Stimulated activated CD4-positive, alpha-beta T cell treated with anti-CD3 and anti-CD28 coated beads, TNF-alpha, amount 100 ng/mL, for 1 hour (primary cell): Measurements from ENCODE around the gene LRFN3.
"Not testable (repeated sequence)": the region's sequence is repeated elsewhere in the genome, so short reads cannot be mapped to it uniquely, and the experiment has no call there.

Experiments
- DNase-seq, 3 donors: peaks; one replicate each; pipeline ENCODE4 v3.0.0-alpha.2; 2020; ENCODE audit warnings: low read depth in 3 of 3, low spot score in 1 of 3

The LRFN3 gene, protein sequence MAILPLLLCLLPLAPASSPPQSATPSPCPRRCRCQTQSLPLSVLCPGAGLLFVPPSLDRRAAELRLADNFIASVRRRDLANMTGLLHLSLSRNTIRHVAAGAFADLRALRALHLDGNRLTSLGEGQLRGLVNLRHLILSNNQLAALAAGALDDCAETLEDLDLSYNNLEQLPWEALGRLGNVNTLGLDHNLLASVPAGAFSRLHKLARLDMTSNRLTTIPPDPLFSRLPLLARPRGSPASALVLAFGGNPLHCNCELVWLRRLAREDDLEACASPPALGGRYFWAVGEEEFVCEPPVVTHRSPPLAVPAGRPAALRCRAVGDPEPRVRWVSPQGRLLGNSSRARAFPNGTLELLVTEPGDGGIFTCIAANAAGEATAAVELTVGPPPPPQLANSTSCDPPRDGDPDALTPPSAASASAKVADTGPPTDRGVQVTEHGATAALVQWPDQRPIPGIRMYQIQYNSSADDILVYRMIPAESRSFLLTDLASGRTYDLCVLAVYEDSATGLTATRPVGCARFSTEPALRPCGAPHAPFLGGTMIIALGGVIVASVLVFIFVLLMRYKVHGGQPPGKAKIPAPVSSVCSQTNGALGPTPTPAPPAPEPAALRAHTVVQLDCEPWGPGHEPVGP

DNA sequence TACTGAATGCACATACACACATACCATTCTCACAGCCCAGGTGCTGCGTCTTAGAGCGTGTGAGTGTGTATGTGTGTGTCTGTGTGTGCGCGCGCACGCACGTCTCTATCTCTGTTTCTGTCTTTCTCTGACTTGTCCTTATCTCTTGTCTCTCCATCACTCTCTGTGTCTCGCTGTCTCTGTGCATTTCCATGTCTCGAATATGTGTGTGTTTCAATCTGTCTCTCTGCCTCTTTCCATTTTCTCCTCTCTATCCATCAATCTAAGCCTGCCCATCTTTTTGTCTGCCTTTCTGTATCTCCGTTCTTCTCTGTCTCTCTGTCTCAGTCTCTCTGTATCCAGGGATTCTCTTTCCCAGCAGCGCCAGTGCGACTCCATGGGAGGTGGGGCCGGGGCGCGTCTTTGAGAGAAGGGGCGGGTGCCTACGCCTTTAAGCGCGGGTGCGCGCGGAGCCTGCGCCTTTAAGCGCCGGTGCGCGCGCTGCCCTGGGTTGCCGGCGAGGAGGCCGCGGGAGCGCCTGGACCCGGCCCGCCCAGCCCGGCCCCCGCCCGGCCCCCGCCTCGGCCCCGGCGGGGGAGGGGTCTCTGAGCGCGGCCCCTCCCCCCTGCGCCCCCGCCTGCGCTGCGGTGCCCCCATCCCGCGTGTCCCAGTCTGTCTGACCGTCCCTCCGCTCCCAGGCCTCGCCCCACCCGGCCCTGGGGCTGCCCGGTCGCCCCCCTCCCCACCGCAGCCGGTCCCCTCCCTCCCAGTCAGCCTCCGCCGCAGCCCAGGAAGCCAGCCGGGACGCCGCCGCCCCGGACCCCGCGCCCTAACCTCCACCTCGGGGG lies at the start of gene LRFN3:
TSS of gene LRFN3 (plus strand) at position 464 of the 827 bp plus-strand sequence. CDS start 3,052 bp downstream, outside the sequence.
- peak in 2 of 3 donors; percentile 30 to 49 for DNase-seq

DNA sequence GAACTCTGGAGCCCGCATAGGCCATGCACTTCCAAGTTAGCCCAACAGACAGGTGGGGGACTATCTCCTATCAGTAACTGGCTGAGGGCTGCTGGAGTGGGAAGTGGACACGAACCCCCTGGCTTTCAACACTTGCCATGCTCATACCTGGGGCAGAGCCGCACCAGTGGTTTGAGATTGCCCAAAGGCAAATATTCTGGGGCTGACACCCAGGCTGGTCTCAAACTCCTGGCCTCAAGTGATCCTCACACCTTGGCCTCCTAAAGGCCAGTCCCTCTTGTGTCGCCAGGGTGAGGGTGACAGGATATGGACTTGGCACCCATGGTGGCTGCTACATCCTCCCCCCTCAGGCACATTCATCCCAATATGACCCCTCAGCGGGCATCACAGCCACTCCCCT lies 49.0 kb upstream of the LRFN3 start:
- DNase-seq: no peak

DNA sequence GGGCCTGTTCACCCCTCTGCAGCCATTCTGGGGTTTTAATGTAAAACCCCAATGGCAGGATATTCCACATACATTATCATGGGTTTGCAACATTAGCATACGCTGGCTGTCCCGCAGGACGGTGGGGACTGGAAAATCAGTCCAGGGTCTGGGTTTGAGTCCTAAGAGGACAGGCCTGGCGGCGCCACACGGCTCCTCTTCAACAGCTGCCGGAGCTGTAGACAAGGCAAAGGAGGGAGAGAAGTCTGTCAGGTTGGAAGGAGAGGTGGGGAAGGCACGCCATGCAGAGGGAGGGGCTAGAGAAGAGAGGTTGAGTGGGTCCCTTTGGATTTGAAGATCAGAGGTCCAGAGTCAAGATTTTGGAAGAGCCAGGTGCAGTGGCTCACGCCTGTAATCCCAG lies 47.8 kb upstream of the LRFN3 start:
- DNase-seq: no peak

DNA sequence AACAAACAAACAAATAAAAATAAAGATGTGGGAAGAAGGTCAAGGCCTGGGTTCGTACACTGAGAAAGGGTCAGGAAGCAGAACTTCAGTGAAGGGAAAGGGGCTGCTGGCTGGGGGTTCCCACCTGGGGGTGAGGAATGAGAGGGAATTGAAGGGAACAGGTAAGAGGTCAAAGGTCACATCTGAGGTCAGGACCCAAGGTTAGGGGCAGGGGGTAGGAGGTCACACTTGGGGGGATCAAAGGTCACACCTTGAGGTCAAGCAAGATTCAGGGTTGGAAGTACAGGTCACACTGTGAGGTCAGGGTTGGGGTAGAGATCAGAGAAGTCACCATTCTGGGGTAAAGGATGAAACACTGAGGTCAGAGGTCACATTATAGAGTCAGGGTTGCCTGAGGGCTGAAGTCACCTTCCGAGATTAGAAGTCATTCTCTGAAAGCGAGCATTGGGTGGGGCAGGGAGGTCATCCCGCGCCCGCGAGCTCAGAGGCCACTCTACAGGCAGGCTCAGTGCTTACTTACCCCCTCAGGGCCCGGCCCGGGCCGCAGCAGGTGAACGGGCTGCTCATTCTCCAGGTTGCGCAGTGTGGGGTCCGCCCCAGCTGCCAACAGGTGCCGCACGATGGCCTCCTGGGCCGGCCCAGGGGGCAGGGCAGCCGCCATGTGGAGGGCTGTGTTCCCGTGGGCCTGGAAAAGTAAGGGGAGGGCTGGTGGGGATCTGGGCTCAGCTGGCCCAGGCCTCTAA lies 46.6 kb upstream of the LRFN3 start:
- no peak for DNase-seq

DNA sequence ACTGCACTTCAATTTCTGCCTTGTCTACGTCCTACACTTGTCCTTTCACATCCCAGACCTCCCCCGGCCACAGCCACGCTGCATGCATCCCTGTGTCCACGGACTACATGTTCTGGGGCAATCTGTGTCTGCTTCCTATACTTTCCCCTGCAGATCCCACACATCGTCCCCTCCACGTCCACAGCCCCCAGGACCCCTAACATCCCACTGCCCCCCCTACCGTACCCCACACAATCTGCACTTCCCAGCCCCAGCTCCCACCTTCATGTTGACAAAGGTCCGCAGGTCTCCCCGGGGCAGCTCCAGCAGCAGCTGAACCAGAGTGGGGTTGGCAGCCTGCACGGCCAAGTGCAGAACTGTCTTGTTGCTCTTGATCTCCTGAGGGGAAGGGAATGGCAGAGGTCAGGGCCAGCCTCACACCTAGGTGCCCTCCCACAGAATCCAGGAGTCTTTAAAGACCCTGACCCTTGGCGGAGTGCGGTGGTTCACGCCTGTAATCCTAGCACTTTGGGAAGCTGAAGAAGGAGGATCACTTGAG lies 46.0 kb upstream of the LRFN3 start:
- no peak for DNase-seq

DNA sequence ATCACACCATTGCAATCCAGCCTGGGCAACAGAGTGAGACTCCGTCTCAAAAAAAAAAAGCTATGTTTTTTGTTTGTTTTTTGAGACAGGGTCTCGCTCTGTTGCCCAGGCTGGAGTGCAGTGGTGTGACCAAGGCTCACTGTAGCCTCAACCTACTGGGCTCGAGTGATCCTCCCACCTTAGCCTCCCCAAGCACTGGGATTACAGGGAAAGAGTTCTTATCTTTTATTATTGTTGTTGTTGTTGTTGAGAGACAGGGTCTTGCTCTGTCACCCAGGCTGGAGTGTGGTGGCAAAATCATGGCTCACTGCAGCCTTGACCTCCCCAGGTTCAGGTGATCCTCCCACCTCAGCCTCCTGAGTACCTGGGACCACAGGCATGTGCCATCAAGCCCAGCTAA lies 44.4 kb upstream of the LRFN3 start:
- not testable (repeated sequence) for DNase-seq

DNA sequence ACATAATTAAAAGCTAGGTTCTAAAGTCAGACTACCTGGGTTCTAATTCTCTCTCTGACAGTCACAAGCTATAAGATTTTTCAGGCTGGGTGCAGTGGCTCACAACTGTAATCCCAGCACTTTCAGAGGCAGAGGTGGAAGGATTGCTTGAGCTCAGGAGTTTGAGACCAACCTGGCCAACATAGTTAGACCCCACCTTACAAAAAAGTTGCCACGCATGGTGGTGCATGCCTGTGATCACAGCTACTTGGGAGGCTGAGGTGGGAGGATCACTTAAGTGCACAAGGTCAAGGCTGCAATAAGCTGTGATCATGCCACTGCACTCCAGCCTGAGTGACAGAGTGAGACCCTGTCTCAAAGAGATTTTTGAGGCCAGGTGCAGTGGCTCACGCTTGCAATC lies 41.8 kb upstream of the LRFN3 start:
- no peak for DNase-seq

DNA sequence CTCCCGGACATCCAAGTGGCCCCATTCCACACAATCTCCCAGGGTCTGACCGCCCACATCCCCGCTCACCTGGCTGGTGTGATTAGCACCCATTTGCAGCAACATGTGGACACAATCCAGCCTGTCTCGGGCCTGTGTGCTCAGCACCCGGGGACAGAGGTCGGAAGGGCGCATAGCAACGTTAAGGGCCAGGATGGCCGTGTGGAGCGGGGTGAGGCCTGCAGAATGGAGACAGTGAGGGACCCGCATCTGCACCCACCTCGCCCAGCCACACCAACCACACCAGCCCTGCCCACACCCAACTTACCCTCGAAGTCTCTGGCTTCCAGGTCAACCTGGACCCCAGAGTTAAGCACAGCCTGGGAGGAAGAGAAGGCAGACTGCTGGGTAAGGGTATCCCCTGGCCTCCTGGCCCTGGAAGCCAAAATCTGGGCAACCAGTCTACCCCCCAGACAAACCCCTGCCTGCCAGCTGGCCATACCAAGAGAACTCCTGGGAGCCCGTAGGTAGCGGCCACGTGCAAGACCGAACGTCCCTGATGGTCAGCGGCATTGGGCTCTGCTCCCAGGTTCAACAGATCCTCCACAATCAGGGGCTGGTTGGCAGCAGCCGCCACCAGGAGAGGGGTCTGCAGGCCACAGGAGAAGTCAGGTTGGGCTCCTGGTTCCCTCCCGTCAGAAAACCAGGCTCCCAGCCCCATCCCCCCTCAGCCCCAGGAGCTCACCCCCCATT lies 40.1 kb upstream of the LRFN3 start:
- DNase-seq: no peak

DNA sequence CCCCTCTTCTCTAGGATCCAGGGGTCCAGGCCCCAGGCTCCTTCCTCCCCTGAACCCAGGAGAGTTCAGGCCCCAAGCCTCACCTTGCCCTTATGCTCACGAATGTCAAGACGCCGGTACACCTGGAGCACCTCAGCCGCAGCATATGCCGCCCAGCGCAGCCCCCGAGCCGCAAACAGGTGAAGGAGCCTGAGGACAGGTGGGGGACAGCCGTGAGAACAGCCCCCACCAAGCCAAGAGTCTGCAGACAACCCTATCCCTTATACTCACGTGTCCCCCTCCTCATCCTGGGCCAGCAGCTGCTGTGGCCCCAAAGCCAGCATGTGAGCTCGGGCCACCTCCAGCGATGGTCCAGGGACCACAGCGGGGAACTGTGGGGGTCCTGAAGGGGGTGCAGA lies 39.5 kb upstream of the LRFN3 start:
- no peak for DNase-seq

DNA sequence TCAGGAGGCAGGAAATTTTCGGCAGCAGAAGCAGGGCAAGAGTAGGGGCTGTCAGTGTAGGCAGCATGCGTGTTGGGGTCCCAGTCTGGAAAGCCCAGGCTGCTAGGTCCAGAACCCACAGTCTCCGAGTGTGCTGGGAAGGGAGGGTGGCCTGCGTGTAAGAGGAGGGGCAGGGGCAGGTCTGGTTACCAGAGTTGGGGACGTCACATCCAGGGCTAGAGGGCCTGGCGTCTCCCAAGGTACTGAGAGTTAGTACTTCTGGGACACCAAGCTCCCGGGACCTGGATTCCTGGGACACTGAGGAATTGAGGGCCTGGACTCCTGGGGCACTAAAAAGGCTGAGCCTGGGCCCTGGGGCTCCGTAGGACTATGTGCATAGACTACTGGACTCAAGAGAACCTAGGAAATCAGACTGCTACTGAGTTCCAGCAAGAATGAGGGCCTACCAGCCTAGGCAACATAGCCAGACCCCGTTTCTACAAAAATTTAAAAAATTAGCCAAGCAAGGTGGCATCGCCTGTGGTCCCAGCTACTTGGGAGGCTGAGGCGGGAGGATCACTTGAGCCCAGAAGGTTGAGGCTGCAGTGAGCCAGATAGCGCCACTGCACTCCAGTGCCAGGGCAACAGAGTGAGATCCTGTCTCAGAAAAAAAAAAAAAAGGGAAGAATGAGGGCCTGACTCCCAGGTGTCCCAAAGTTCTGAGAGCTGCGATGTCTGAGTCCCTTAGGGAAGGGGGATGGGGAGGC lies 38.3 kb upstream of the LRFN3 start:
- DNase-seq: no peak

DNA sequence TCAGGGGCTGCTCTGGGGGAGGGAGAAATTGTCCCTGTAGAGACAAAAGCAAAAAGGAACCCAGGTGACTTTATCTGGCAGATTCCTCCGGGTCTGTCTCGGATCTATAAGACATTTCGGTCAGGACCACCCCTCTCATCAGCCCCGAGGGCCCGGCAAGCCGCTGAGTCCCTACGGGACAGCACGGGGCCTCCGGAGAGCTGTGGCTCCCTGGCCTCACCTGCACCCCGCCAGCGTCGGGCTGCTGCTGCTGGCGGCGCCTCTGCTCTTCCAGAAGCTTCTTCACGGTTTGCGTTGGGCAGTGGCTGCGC lies 37.7 kb upstream of the LRFN3 start:
- DNase-seq: no peak

DNA sequence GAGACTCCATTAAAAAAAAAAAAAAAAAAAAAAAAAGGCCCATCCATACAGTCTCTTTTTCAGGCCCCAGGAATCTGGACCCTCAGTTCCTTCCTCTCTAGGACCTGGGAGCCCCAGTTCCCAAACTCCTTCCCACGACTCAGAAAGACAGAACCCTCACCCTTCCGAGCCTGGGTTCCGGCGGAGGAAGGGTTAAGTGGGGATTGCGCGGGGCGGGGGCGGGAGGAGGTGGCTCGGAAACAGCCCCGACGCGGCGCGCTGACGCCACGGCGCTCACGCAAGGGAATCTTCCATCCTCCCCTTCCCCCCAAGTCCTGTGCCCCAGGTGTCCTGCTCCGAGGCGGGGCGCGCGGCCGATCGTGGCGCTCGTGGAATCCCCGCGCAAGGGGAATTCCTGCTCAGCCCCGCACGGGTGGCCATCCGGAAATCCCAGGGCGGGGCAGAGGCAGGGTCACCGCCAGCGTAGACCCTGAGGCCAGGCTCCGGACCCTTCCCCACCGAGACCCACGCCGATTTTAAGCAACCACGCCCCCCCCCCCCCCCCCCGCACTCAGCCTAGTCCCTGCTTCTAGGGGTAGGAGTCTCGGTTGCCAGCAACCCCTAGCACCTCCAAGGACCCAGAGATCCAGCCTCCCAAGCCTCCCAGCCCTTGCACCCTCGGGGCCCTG lies 36.5 kb upstream of the LRFN3 start:
- DNase-seq: peak; percentile 73 to 81 (median 79)

DNA sequence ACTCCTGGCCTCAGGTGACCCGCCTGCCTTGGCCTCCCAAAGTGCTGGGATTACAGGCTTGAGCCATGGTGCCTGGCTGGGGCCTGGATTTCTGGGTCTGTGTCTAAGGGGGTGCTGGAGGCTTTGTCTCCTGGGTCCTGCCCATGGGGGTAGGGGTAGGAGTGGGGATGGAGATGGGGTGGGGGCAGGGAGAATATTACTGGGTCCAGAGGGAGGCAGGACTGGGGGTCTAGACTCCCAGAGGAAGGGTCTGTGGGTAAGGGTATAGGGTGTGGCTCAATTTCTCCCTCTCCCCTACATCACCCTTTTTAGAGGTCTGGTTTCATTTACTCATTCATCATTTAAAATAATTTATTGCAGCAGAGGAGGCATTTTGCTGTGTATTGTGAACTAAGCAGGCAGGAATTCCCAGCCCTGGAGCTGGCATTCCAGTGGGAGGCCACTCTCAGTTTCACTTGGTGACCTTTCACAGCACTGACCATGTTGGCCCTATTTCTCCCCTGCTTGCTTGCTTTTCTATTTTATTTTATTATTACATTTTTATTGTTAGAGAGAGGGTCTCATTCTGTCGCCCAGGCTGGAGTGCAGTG lies 35.0 kb upstream of the LRFN3 start:
- no peak for DNase-seq

DNA sequence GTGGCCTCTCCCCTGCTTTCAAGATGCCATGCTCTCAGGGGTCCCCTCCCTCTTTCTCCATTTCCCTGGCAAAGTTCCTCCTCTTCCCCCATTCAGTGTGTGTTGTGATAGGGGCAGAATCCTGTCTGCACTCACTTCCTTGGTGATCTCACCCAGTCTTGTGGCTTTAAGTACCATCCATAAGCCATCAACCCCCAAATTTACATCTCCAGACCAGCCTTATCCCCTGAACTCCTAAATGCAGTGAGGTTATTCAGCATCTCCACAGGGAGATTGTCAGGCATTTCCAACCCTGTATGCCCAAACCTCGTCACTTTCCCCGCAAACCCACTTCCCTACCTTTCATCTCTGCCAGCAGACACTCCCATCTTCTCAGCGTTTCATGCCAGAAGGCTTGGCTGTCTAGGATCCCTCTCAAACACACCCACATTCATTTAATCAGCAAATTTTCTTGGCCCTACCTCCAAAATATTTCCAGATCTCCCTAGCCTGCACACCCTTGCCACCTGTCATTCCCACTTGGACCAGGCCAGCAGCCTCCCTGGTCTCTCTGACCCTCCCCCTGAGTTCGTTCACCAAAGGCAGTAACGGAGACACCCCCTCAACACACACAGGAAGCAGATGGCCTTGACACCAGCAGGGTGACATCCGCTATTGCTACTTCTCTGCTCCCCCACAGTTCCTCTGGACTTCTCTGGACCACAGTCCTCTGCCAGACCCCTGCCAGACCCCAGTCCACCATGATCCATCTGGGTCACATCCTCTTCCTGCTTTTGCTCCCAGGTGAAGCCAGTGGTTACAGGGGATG lies 34.1 kb upstream of the LRFN3 start, which contains the start of gene HCST:
TSS of gene HCST (plus strand) at position 676 of the 808 bp plus-strand sequence. CDS start at position 741, 65 bp downstream.
- no peak for DNase-seq

DNA sequence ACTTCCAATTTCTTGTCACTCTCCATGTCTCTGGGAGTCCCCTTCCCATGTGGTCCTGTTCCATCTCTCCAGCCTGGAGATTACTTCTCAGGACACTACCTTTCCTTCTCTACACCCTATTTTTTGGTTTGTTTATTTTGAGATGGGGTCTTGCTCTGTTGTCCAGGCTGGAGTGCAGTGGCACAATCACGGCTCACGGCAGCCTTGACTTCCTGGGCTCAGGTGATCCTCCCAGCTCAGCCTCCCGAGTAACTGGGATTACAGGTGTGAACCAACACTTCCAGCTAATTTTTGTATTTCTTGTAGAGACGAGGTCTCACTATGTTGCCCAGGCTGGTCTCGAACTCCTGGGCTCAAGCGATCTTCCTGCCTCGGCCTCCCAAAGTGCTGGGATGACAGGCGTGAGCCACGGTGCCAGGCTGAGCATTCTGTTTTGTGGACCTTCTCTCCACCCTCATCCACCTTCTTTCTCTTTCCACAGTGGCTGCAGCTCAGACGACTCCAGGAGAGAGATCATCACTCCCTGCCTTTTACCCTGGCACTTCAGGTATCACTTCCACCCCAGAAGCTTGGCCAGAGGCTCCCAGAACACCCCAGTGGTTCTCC lies 33.2 kb upstream of the LRFN3 start:
- no peak for DNase-seq

DNA sequence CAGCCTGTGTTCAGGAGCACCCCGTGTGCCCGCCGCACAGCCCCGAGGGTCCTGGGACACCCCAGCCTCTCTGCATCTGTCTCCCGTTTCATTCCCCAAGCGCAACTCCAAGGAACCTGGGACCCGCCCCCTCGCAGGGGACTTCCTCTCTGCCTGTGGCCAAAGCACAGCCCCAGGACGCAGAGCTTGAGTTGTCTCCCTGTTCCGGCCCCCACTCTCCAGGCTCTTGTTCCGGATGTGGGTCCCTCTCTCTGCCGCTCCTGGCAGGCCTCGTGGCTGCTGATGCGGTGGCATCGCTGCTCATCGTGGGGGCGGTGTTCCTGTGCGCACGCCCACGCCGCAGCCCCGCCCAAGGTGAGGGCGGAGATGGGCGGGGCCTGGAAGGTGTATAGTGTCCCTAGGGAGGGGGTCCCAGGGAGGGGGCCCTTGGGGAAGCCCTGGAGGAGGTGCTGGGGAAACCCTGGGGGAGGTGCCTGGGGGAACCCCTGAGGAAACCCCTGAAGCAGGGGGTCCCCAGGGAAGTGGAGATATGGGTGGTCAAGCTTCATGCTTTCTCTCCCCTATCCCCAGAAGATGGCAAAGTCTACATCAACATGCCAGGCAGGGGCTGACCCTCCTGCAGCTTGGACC lies 32.5 kb upstream of the LRFN3 start:
- peak; percentile 71 to 85 (median 82) for DNase-seq
